ENCODE results near the gene SCN1B. TPM values are rescaled to one million over a fixed set of nuclear protein-coding genes. Genes with fewer than 3 reads are reported as not detected.

SCN1B gene
- total RNA-seq, 3 donors from 2014 or later, result 1.6 to 8.8 (median 3.5) TPM

- DNase-seq (peak; percentile 78 to 89 (median 79)), ATAC-seq (peak; percentile 74)
- no peaks in the 10 kb centered on the region for H3K36me3 ChIP-seq (ENCODE audit: low read depth)
- no peak for TF ChIP-seq CTCF (IDR thresholded peaks at IDR 0.05)
- H3K4me1 ChIP-seq (ENCODE audit: low read depth), result peaks cover 15% of the 10 kb centered on the region
- intact Hi-C loops (cut with DNase I, micrococcal nuclease), result no loop called here
- no peak overlapping the region for H3K4me3 ChIP-seq
- no peaks in the 10 kb centered on the region for H3K9me3 ChIP-seq
These were observed 10.7 kb downstream of the SCN1B start for GRCh38 chr19:35040826-35041547.

- intact Hi-C loops (cut with DNase I, micrococcal nuclease), result no loop called here
- Histone ChIP-seq H3K4me1 (ENCODE audit: low read depth) (peaks cover 15% of the 10 kb centered on the region), H3K4me3 (no peak within 1 kb of the TSS), H3K9me3 (no peaks in the 10 kb centered on the region), H3K36me3 (ENCODE audit: low read depth) (no peaks in the 10 kb centered on the region)
- ATAC-seq, result no peak
- DNase-seq, result no peak
- no peak for TF ChIP-seq CTCF (IDR thresholded peaks at IDR 0.05)
These were observed 11.3 kb downstream of the SCN1B start, which contains the start of gene HPN for GRCh38 chr19:35041548-35042055. HPN (plus strand) TSS chr19:35041721; CDS start chr19:35042507, 786 bp downstream.

GRCh38 chr19:35042056-35042730 is 11.9 kb downstream of the SCN1B start:
- intact Hi-C loops (cut with DNase I, micrococcal nuclease), result no loop called here
- no peak for ATAC-seq
- Histone ChIP-seq H3K4me1 (ENCODE audit: low read depth) (peaks cover 15% of the 10 kb centered on the region), H3K36me3 (ENCODE audit: low read depth) (no peaks in the 10 kb centered on the region), H3K4me3 (no peak overlapping the region), H3K9me3 (no peaks in the 10 kb centered on the region)
- no peak for DNase-seq
- TF ChIP-seq CTCF (IDR thresholded peaks at IDR 0.05), result no peak

- DNase-seq (no peak), ATAC-seq (no peak)
- intact Hi-C loops (cut with DNase I, micrococcal nuclease), result no loop called here
- peaks cover 15% of the 10 kb centered on the region for H3K4me1 ChIP-seq (ENCODE audit: low read depth)
- no peaks in the 10 kb centered on the region for H3K9me3 ChIP-seq
- H3K4me3 ChIP-seq, result no peak overlapping the region
- no peaks in the 10 kb centered on the region for H3K36me3 ChIP-seq (ENCODE audit: low read depth)
- no peak for TF ChIP-seq CTCF (IDR thresholded peaks at IDR 0.05)
These were observed 12.8 kb downstream of the SCN1B start for GRCh38 chr19:35042954-35043604.

GRCh38 chr19:35043906-35044305 is 13.6 kb downstream of the SCN1B start:
- ATAC-seq (no peak), DNase-seq (no peak)
- TF ChIP-seq CTCF (IDR thresholded peaks at IDR 0.05), result no peak
- H3K36me3 ChIP-seq (ENCODE audit: low read depth), result no peaks in the 10 kb centered on the region
- no peaks in the 10 kb centered on the region for H3K9me3 ChIP-seq
- intact Hi-C loops (cut with DNase I, micrococcal nuclease), result no loop called here
- H3K4me3 ChIP-seq, result no peak overlapping the region
- H3K4me1 ChIP-seq (ENCODE audit: low read depth), result peaks cover 15% of the 10 kb centered on the region
